HCT116 (cell line): ENCODE results near the gene USP10. TPM values are rescaled to one million over a fixed set of nuclear protein-coding genes. Genes with fewer than 3 reads are reported as not detected.

ENCODE experiments used
- ATAC-seq: fragments of 200-7000 bp; cut with Tn5 transposase; 2 replicates; pipeline ENCODE4 v1.9.1; 2020; ENCODE audit warnings: mild to moderate bottlenecking, moderate library complexity
- BruUV-seq: library from RNA; stranded (reverse); fragments of 400-500 nt; replicated peaks from 2 replicates; lab custom pipeline; 2021; lab: Mats Ljungman, UMichigan
- CTCF ChIA-PET: fragments of 300-600 bp; sonication (Branson Sonifier 250); formaldehyde crosslinking; loops from one replicate; lab custom pipeline; 2021; ENCODE audit warnings: antibody characterized with exemption; lab: Charles Lee
- POLR2A ChIA-PET: fragments of 300-600, 350-600 bp; sonication (Branson Sonifier 250); formaldehyde crosslinking; loops from one replicate; lab custom pipeline; 2021; ENCODE audit warnings: antibody characterized with exemption; lab: Charles Lee
- RAD21 ChIA-PET, 2 experiments: fragments of 300-600 bp; sonication (Branson Sonifier 250); formaldehyde crosslinking; loops; one replicate each; lab custom pipeline; 2023; ENCODE audit warnings: low total read pairs in 2 of 2; ENCODE audit not compliant: uncharacterized antibody in 2 of 2, unreplicated experiment in 2 of 2, low non-redundant PET in 1 of 2; lab: Charles Lee
- DNase-seq: peaks from one replicate; pipeline ENCODE4 v3.0.0-alpha.2; 2010; ENCODE audit warnings: low read depth, low spot score
- H2AFZ ChIP-seq: fragments of 200-600 bp; shearing (Covaris generic), sonication (generic); 2 replicates; pipeline ENCODE4 v1.6.1; 2017; ENCODE audit warnings: low read depth, mixed run types, mixed read lengths, antibody characterized with exemption, low read length; ENCODE audit not compliant: poor library complexity, severe bottlenecking
- H3K27ac ChIP-seq: 2 replicates; pipeline ENCODE4 v1.5.1; 2012; ENCODE audit warnings: low read depth, low read length
- H3K27me3 ChIP-seq: fragments of 200-600 bp; sonication (generic); 2 replicates; pipeline ENCODE4 v1.6.1; 2016; ENCODE audit warnings: mixed run types, low read length, mixed read lengths; ENCODE audit not compliant: insufficient read depth
- H3K36me3 ChIP-seq, 2 experiments: fragments of 200-500 bp in 1 of 2; fragments of 200-600 bp in 1 of 2; sonication (Bioruptor generic) in 1 of 2; sonication (generic) in 1 of 2; 2 replicates each; pipeline versions ENCODE4 v1.5.1 to v1.6.1; 2014 to 2016; ENCODE audit warnings: low read length in 2 of 2, inconsistent platforms in 1 of 2, mixed read lengths in 1 of 2, mixed run types in 1 of 2; ENCODE audit not compliant: insufficient read depth in 2 of 2, control insufficient read depth in 1 of 2
- H3K4me1 ChIP-seq, 2 experiments: fragments of 200-600 bp in 1 of 2; sonication (generic) in 1 of 2; 2 replicates each; pipeline versions ENCODE4 v1.5.1 to v1.6.1; 2012 to 2017; ENCODE audit warnings: low read length in 2 of 2, inconsistent platforms in 1 of 2, mild to moderate bottlenecking in 1 of 2, mixed read lengths in 1 of 2, mixed run types in 1 of 2, moderate library complexity in 1 of 2; ENCODE audit not compliant: insufficient read depth in 2 of 2, control insufficient read depth in 1 of 2
- H3K4me2 ChIP-seq: fragments of 200-600 bp; sonication (generic); 2 replicates; pipeline ENCODE4 v1.6.1; 2017; ENCODE audit warnings: mixed run types, low read length, mixed read lengths
- H3K4me3 ChIP-seq, 2 experiments: fragments of 200-600 bp in 1 of 2; sonication (generic) in 1 of 2; replicated peaks in 1 of 2; 2 replicates each; pipeline ENCODE4 v1.5.1; 2011 to 2016; ENCODE audit warnings: low read length in 2 of 2, control low read depth in 1 of 2, low read depth in 1 of 2, mild to moderate bottlenecking in 1 of 2, mixed read lengths in 1 of 2, mixed run types in 1 of 2
- H3K79me2 ChIP-seq: fragments of 200-600 bp; sonication (generic); 2 replicates; pipeline ENCODE4 v1.6.1; 2017; ENCODE audit warnings: mild to moderate bottlenecking, mixed run types, low read length, moderate library complexity, mixed read lengths; ENCODE audit not compliant: insufficient read depth
- H3K9ac ChIP-seq: fragments of 200-600 bp; sonication (generic); 2 replicates; pipeline ENCODE4 v1.6.1; 2016; ENCODE audit warnings: low read length, mixed read lengths
- H3K9me2 ChIP-seq: fragments of 200-600 bp; sonication (generic), shearing (Covaris generic); 2 replicates; pipeline ENCODE4 v1.6.1; 2017; ENCODE audit warnings: mixed run types, mild to moderate bottlenecking, moderate library complexity; ENCODE audit not compliant: insufficient read depth
- H3K9me3 ChIP-seq, 2 experiments: fragments of 200-500 bp in 1 of 2; fragments of 200-600 bp in 1 of 2; sonication (Bioruptor generic) in 1 of 2; sonication (generic) in 1 of 2; 2 replicates each; pipeline ENCODE4 v1.6.1; 2014 to 2017; ENCODE audit warnings: low read length in 2 of 2, mixed read lengths in 2 of 2, inconsistent platforms in 1 of 2, low read depth in 1 of 2, mild to moderate bottlenecking in 1 of 2, mixed run types in 1 of 2, moderate library complexity in 1 of 2; ENCODE audit not compliant: control insufficient read depth in 1 of 2, insufficient read depth in 1 of 2
- H4K20me1 ChIP-seq: fragments of 200-600 bp; sonication (generic), shearing (Covaris generic); 2 replicates; pipeline ENCODE4 v1.6.1; 2017; ENCODE audit warnings: mixed run types, mild to moderate bottlenecking, moderate library complexity; ENCODE audit not compliant: insufficient read depth
- CEBPB ChIP-seq: IDR thresholded peaks from 2 replicates; pipeline ENCODE4 v1.6.1; 2012; ENCODE audit warnings: low read depth
- ELF1 ChIP-seq: IDR thresholded peaks from 2 replicates; pipeline ENCODE4 v1.6.1; 2012; ENCODE audit warnings: low read depth, borderline replicate concordance
- SIN3A ChIP-seq: IDR thresholded peaks from 2 replicates; pipeline ENCODE4 v1.6.1; 2012; ENCODE audit warnings: low read depth
- TCF7L2 ChIP-seq: IDR thresholded peaks from 2 replicates; pipeline ENCODE4 v1.7.0; 2011; ENCODE audit warnings: borderline replicate concordance, inconsistent platforms; ENCODE audit not compliant: insufficient read depth, insufficient read length; ENCODE audit errors: extremely low read depth
- intact Hi-C: fragments of 100-400 bp; cut with micrococcal nuclease; formaldehyde crosslinking; loops from 2 replicates; pipeline ENCODE4 v1.10.0; 2022
- total RNA-seq: library from RNA; stranded (reverse); gene quantifications from one replicate; pipeline ENCODE4 v1.2.1, GENCODE V29; 2021; ENCODE audit not compliant: unreplicated experiment

Gene USP10
- total RNA-seq, 1 experiment from 2014 or later = 175 TPM

DNA sequence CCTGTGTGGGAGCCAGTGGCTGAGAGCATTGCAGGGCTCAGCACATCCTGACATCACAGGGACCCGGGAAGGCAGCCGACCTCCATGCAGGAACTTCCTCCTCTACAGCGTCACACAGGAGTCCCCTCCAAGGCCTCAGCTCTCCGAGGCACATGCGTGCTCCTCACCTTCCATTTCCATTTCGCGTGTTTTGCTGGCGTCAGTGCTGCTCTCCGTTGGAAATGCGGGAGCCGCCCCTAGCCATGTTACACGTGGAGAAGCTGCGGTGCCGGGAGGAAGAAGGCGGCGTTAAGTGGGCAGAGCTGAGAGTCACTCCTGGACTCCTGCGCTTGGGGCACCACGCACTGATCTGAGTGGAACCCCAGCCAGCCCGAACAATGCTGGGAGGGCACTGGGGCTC, 94.8 kb downstream of the USP10 start:
- no TSS peak for BruUV-seq
- no peaks in the 10 kb centered on the region for H3K9me2 ChIP-seq
- RAD21 ChIA-PET = no interaction called here

DNA sequence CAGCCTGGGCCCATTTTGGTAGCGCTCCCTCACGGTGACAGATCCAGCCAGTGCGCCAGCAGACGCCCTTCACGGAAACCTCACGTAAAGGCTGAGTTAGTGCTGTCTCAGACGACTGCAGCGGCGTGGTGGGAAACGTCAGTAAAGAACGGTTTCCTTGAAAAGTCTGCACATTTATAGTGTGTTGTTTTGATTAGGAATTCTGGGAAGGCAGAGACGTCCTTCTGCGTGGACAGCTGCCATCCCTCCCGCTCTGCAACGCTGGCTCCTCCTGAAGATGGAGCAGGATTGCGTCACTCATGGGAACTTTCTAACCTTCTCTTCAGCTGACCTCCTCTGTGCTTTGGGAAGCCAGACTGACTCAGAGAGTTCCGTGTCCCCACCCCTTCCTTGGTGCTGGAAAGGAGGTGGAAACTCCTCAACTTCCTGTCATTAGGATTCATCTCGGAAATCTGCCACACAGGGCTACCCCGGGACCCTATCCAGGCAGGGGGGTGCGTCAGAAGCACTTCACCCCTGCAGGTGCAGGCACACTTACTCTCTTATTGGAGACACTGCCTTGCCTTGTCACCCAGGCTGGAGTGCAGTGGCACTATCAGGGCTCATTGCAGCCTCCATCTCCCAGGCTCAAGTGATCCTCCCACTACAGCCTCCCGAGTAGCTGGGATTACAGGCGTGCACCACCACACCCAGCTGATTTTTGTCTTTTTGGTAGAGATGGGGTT, 95.7 kb downstream of the USP10 start:
- Histone ChIP-seq H3K9me3 (peaks cover 0 to 1% of the 10 kb centered on the region in 2 experiments; a peak in 1 of 4 replicates), H3K79me2 (no peaks in the 10 kb centered on the region), H4K20me1 (no peaks in the 10 kb centered on the region), H3K4me3 (no peak overlapping the region), H3K4me2 (no peak overlapping the region), H3K36me3 (no peaks in the 10 kb centered on the region), H3K4me1 (peaks cover 0 to 3% of the 10 kb centered on the region in 2 experiments; a peak in 1 of 4 replicates), H2AFZ (no peak overlapping the region), H3K27me3 (no peaks in the 10 kb centered on the region), H3K9me2 (no peaks in the 10 kb centered on the region), H3K27ac (no peak overlapping the region), H3K9ac (no peak overlapping the region)
- BruUV-seq = no TSS peak
- DNase-seq (no peak), ATAC-seq (0 out of 2 replicates have a peak, but pooled peaks have one; percentile 20)
- intact Hi-C loops = no loop called here
- ChIA-PET POLR2A (no interaction called here), RAD21 (no interaction called here), CTCF (interaction anchor here (1.0 kb wide), 1 partner anchor 57 kb away, joined by 3 read pairs; no protein-coding TSS in a partner anchor)
- TF ChIP-seq ELF1 (no peak), CEBPB (peak; percentile 69), SIN3A (no peak)

More for the DNA sequence above, 94.8 kb downstream of the USP10 start:
- DNase-seq (no peak), ATAC-seq (no peak)
- Histone ChIP-seq H3K79me2 (no peaks in the 10 kb centered on the region), H3K4me2 (no peak overlapping the region), H3K36me3 (no peaks in the 10 kb centered on the region), H3K4me1 (peaks cover 0 to 3% of the 10 kb centered on the region in 2 experiments; a peak in 1 of 4 replicates), H3K9me3 (no peaks in the 10 kb centered on the region), H3K27ac (no peak overlapping the region), H2AFZ (no peak overlapping the region), H3K9ac (no peak overlapping the region), H3K4me3 (no peak overlapping the region), H4K20me1 (no peaks in the 10 kb centered on the region), H3K27me3 (no peaks in the 10 kb centered on the region)
- ChIA-PET POLR2A (no interaction called here), CTCF (no interaction called here)
- TF ChIP-seq TCF7L2 = no peak
- intact Hi-C loops = no loop called here
